ENCODE data around the gene PRRT3. TPM values are rescaled to one million over a fixed set of nuclear protein-coding genes. Genes with fewer than 3 reads are reported as not detected.

Gene PRRT3
- total and polyA plus RNA-seq, 2 of the 13 experiments (the other 11 are each of a cell fraction or from before 2014, with no cell fraction given) = 0.22 to 0.44 TPM

- DNase-seq (ENCODE audit: low spot score) (peak; percentile 74), FAIRE-seq (peak; percentile 52), ATAC-seq (peak; percentile 87)
- Histone ChIP-seq H3K9ac (ENCODE audit: insufficient read depth, low read depth, low read length) (peak overlapping the region; percentile 83), H3K9me3 (ENCODE audit: low read length) (no peaks in the 10 kb centered on the region), H2AFZ (ENCODE audit: low read length) (no peak overlapping the region), H3K27ac (ENCODE audit: extremely low read length, insufficient read depth, low read length) (peak overlapping the region; percentile 70), H3K4me2 (ENCODE audit: low read depth, low read length) (peak overlapping the region; percentile 95), H3K4me3 (replicated peaks in 1 of 3; ENCODE audit: insufficient read depth in 1 of 3, low read depth in 2 of 3, low read length in 3 of 3) (peak overlapping the region; percentile 51 to 85 (median 77)), H4K20me1 (ENCODE audit: insufficient read depth, low read length) (no peaks in the 10 kb centered on the region), H3K79me2 (ENCODE audit: insufficient read depth, low read length) (peaks cover 3% of the 10 kb centered on the region), H3K36me3 (replicated peaks in 1 of 2; ENCODE audit: control insufficient read depth in 1 of 2, insufficient read depth in 2 of 2, low read length in 2 of 2) (peaks cover 2 to 5% of the 10 kb centered on the region in 2 experiments; a peak in 3 of 5 replicates), H3K27me3 (ENCODE audit: control insufficient read depth in 1 of 2, insufficient read depth in 2 of 2, low read length in 2 of 2) (no peaks in the 10 kb centered on the region), H3K4me1 (ENCODE audit: insufficient read depth, low read length) (peaks cover 27% of the 10 kb centered on the region)
- no TSS peak for BruUV-seq (replicated peaks)
- intact Hi-C loops (cut with micrococcal nuclease; ENCODE audit: unreplicated experiment) (loop anchor here (1.0 to 10.0 kb wide), 4 partner anchors 14 to 84 kb away; partner anchors contain the start of genes CRELD1 and IL17RE), in situ Hi-C loops (cut with HindIII; ENCODE audit: extremely low pct_ligation_motif_present, low pct_unique_long_range_greater_than_20kb) (no loop called here)
- CTCF ChIA-PET (ENCODE audit: low intra/inter-chr PET ratio, low total read pairs) = interaction anchor here (0.7 to 2.5 kb wide), 5 partner anchors 13 to 84 kb away, joined by 3 to 14 read pairs (median 3); partner anchors contain the start of genes CRELD1 and FANCD2
- POLR2A ChIA-PET = interaction anchor here (0.8 to 2.6 kb wide), 31 partner anchors 9 to 346 kb away, joined by 3 to 124 read pairs (median 5); partner anchors contain the start of genes ARPC4, CAMK1, CRELD1 and EMC3
- 9% methylated on average over 13 of the region's 90 CpGs for WGBS (ENCODE audit: low lambda C conversion rate)
- TF ChIP-seq ZNF761 (CRISPR knock-in tag; conservative IDR thresholded peaks at IDR 0.05) (peak; percentile 96), ZKSCAN1 (IDR thresholded peaks at IDR 0.05; ENCODE audit: low read length) (no peak), FLYWCH1 (CRISPR knock-in tag; IDR thresholded peaks at IDR 0.05) (0 out of 2 replicates have a peak, but pooled peaks have one; percentile 73), ZSCAN21 (CRISPR knock-in tag; IDR thresholded peaks at IDR 0.05; ENCODE audit: borderline replicate concordance) (peak; percentile 59; the same call in 1 of the 2 replicates), HNF4G (IDR thresholded peaks at IDR 0.05; ENCODE audit: borderline replicate concordance, low read depth, low read length) (peak; percentile 5; the same call in 1 of the 2 replicates), HNF4G (CRISPR knock-in tag; IDR thresholded peaks at IDR 0.05; ENCODE audit: borderline replicate concordance, low read depth) (peak; percentile 60; the same call in 1 of the 2 replicates), SIX4 (CRISPR knock-in tag; IDR thresholded peaks at IDR 0.05) (no peak), ZNF354B (CRISPR knock-in tag; IDR thresholded peaks at IDR 0.05) (no peak), ZNF101 (CRISPR knock-in tag; IDR thresholded peaks at IDR 0.05; ENCODE audit: borderline replicate concordance, low read depth) (no peak), PHF21A (CRISPR knock-in tag; IDR thresholded peaks at IDR 0.05) (peak; percentile 87), RFX5 (IDR thresholded peaks at IDR 0.05; ENCODE audit: low read depth, low read length) (no peak; the same call in 1 of the 2 replicates), ZMAT3 (CRISPR knock-in tag; conservative IDR thresholded peaks at IDR 0.05) (no peak), MYC (CRISPR knock-in tag; IDR thresholded peaks at IDR 0.05; ENCODE audit: borderline replicate concordance) (peak; percentile 85), ETV5 (CRISPR knock-in tag; IDR thresholded peaks at IDR 0.05; ENCODE audit: borderline replicate concordance) (peak; percentile 44), THYN1 (CRISPR knock-in tag; IDR thresholded peaks at IDR 0.05; ENCODE audit: borderline replicate concordance, low read depth) (no peak), TOPORS (CRISPR knock-in tag; IDR thresholded peaks at IDR 0.05) (no peak), RAD21 (CRISPR knock-in tag; IDR thresholded peaks at IDR 0.05) (peak; percentile 96)
- TF ChIP-seq, protein P1, sequence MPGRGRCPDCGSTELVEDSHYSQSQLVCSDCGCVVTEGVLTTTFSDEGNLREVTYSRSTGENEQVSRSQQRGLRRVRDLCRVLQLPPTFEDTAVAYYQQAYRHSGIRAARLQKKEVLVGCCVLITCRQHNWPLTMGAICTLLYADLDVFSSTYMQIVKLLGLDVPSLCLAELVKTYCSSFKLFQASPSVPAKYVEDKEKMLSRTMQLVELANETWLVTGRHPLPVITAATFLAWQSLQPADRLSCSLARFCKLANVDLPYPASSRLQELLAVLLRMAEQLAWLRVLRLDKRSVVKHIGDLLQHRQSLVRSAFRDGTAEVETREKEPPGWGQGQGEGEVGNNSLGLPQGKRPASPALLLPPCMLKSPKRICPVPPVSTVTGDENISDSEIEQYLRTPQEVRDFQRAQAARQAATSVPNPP (CRISPR knock-in tag; IDR thresholded peaks at IDR 0.05) = no peak; the same call in 1 of the 2 replicates
- TF ChIP-seq, protein P2, sequence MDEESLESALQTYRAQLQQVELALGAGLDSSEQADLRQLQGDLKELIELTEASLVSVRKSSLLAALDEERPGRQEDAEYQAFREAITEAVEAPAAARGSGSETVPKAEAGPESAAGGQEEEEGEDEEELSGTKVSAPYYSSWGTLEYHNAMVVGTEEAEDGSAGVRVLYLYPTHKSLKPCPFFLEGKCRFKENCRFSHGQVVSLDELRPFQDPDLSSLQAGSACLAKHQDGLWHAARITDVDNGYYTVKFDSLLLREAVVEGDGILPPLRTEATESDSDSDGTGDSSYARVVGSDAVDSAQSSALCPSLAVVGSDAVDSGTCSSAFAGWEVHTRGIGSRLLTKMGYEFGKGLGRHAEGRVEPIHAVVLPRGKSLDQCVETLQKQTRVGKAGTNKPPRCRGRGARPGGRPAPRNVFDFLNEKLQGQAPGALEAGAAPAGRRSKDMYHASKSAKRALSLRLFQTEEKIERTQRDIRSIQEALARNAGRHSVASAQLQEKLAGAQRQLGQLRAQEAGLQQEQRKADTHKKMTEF (CRISPR knock-in tag; IDR thresholded peaks at IDR 0.05) = peak; percentile 84
Observed at GRCh38 chr3:9946112-9947024, 5.8 kb downstream of the PRRT3 start.

All from HepG2 (cell line).